Stimulated activated effector memory CD8-positive, alpha-beta T cell treated with anti-CD3 and anti-CD28 coated beads, Interleukin-12 subunit alpha, Interleukin-12 subunit beta, amount 100 ng/mL, for 72 hours (primary cell): ENCODE measurements around the gene TAOK3.
A peak's percentile ranks its signal among the peaks of the same experiment; 100 is the strongest.
"Not testable (repeated sequence)": the region's sequence is repeated elsewhere in the genome, so short reads cannot be mapped to it uniquely, and the experiment has no call there.

ENCODE experiments used
- ATAC-seq: fragments of 150-1000 bp; cut with Tn5 transposase; 2 replicates; pipeline ENCODE4 v1.10.0; 2021
- DNase-seq, 2 donors: peaks; one replicate each; pipeline ENCODE4 v3.0.0; 2021 to 2022; ENCODE audit warnings: low spot score in 2 of 2
- H3K27ac Mint-ChIP-seq: one replicate; pipeline ENCODE4 v1.8.0; 2022; ENCODE audit warnings: mild to moderate bottlenecking, mixed read lengths
- H3K36me3 Mint-ChIP-seq: one replicate; pipeline ENCODE4 v1.8.0; 2022; ENCODE audit warnings: mild to moderate bottlenecking, mixed read lengths
- H3K4me1 Mint-ChIP-seq: one replicate; pipeline ENCODE4 v1.8.0; 2022; ENCODE audit warnings: mixed read lengths
- H3K4me3 Mint-ChIP-seq: one replicate; pipeline ENCODE4 v1.8.0; 2022; ENCODE audit warnings: mild to moderate bottlenecking, mixed read lengths
- H3K9me3 Mint-ChIP-seq: one replicate; pipeline ENCODE4 v1.8.0; 2022; ENCODE audit warnings: mixed read lengths

Gene TAOK3

DNA sequence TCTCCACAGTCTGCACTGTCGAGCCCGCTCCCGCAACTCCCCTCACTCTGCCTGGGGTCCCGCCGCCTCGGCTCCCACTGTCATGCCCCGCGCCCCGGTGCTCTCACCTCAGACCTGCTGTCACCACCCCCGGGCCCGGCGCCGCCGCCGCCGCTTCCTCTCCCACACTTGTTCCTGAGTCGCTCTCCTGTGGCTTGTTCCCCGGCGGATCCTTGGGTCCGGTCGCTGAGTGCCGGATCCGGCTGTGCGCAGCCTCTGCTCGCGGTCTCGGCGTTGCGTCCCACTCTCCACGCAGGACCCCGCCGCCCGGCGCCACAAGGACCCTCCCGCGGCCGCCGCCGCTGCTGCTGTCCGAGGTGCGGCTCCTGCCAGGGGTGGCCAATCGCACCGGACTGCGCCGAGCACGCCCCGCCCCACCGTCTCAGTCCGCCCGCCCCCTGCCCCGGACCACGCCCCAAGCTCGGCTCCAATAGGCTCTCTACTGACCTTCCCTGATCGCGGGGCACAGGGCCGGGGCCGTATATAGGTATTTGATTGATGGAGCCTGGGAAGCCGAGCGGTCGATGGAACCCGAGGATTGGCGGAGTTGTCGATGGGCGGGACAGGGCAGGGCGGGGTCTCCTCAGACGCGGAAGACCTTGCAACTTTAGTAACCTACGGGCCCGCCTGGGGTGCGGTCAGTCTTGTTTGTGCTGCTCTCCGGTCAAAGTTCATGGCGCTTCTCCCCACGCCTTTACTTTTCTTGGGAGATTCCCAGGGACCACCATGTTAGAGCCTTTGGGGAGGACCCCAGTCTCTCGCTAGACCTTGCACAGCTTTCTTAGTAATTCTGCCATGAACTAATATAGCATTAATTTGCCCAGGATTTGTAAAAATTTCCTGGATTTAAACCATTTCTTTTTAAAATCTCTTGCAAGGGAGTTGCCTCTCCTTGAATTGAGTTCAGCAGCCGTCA is at the start of gene TAOK3:
Gene TAOK3 (minus strand): TSS at position 367 of the 955 bp plus-strand sequence. CDS start 117,340 bp downstream, outside the sequence.
- ATAC-seq (peak; percentile 90), DNase-seq (peak; percentile 84 to 97)
- H3K4me3 Mint-ChIP-seq = peak within 1 kb of the TSS; percentile 94
- H3K27ac Mint-ChIP-seq = peak within 1 kb of the TSS; percentile 92
- peaks cover 45% of the 10 kb centered on the region for H3K4me1 Mint-ChIP-seq
- H3K9me3 Mint-ChIP-seq = no peaks in the 10 kb centered on the region
- H3K36me3 Mint-ChIP-seq = peaks cover 21% of the 10 kb centered on the region

GRCh38 chr12:118420673-118421072 is 48.0 kb upstream of the TAOK3 start:
- no peak overlapping the region for H3K27ac Mint-ChIP-seq
- no peak for ATAC-seq

DNA sequence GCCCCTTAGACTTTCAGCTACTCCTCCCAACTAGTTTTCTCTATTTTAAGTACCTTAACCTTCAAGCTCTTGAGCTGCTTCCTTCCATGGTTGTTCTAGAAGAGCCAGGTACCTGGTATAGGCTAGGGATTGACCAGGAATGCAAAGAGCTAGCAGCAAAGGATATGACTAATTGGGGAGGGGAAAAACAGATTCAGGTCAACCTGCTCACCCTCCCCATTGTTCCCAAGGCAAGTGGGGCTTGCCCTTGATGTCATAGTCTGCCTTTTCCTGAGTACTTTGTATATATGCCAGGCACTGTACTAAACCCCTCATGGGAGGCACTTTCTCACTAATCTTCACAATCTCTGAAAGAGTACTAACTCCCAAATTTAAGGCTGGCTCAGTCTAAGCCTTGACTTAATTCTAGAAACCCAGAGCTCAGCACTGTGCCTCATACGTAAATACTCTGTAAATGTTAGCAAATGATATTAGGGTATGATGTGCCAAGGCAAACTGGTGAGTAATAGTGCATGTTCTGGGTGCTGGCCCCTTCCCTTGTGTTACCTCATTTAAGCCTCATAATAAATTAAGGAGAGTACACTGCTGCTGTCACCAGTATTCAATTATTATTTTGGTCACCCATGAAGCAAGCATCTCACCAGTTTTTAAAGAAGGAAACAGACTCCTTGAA is 45.8 kb upstream of the TAOK3 start:
- Mint-ChIP-seq H3K4me1 (no peaks in the 10 kb centered on the region), H3K4me3 (no peak overlapping the region), H3K36me3 (peaks cover 42% of the 10 kb centered on the region), H3K27ac (no peak overlapping the region), H3K9me3 (no peaks in the 10 kb centered on the region)
- DNase-seq (no peak), ATAC-seq (no peak)

More at GRCh38 chr12:118420673-118421072, 48.0 kb upstream of the TAOK3 start:
- Mint-ChIP-seq H3K4me1 (peaks cover 8% of the 10 kb centered on the region), H3K4me3 (no peak overlapping the region), H3K9me3 (no peaks in the 10 kb centered on the region), H3K36me3 (peaks cover 20% of the 10 kb centered on the region)
- no peak for DNase-seq

- H3K36me3 Mint-ChIP-seq = peaks cover 47% of the 10 kb centered on the region
These were observed 45.2 kb upstream of the TAOK3 start for GRCh38 chr12:118417942-118418341.

GRCh38 chr12:118409834-118410233 is 37.1 kb upstream of the TAOK3 start:
- H3K4me3 Mint-ChIP-seq = no peak overlapping the region
- peaks cover 90% of the 10 kb centered on the region for H3K36me3 Mint-ChIP-seq
- ATAC-seq = no peak

More at GRCh38 chr12:118417942-118418341, 45.2 kb upstream of the TAOK3 start:
- H3K4me1 Mint-ChIP-seq = no peaks in the 10 kb centered on the region
- H3K4me3 Mint-ChIP-seq = no peak overlapping the region
- no peak for DNase-seq
- ATAC-seq = no peak
- H3K27ac Mint-ChIP-seq = no peak overlapping the region
- H3K9me3 Mint-ChIP-seq = no peaks in the 10 kb centered on the region

GRCh38 chr12:118408241-118408640 is 35.5 kb upstream of the TAOK3 start:
- H3K4me3 Mint-ChIP-seq, H3K27ac Mint-ChIP-seq, H3K4me1 Mint-ChIP-seq, ATAC-seq, DNase-seq, H3K9me3 Mint-ChIP-seq: not testable (repeated sequence)
- peaks cover 90% of the 10 kb centered on the region for H3K36me3 Mint-ChIP-seq

More at GRCh38 chr12:118409834-118410233, 37.1 kb upstream of the TAOK3 start:
- DNase-seq = no peak
- no peaks in the 10 kb centered on the region for H3K4me1 Mint-ChIP-seq
- no peaks in the 10 kb centered on the region for H3K9me3 Mint-ChIP-seq
- no peak overlapping the region for H3K27ac Mint-ChIP-seq

GRCh38 chr12:118404876-118405521 is 32.3 kb upstream of the TAOK3 start:
- H3K4me3 Mint-ChIP-seq = no peak overlapping the region
- DNase-seq (peak; percentile 13 to 66), ATAC-seq (peak; percentile 55)
- H3K9me3 Mint-ChIP-seq = no peaks in the 10 kb centered on the region
- H3K27ac Mint-ChIP-seq = no peak overlapping the region
- H3K4me1 Mint-ChIP-seq = no peaks in the 10 kb centered on the region
- peaks cover 94% of the 10 kb centered on the region for H3K36me3 Mint-ChIP-seq

DNA sequence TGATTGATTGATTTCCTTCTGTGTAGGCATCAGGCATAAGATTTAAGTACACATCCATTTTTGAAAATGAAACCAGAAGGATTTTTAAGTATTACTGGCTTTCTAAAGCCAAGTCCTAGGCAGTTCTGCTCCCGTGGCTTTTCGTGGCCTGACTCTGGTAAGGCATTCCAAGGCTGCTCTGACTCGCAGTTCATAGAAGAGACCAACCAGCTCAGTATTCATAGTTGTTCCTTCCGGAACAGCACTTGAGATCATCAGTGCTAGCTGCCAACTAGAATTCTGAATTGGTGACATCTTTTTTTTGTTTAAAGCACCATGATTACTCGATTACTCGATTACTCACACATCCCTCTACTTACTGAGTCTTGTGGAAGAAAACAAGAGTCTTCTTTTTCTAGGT is 29.5 kb upstream of the TAOK3 start:
- H3K36me3 Mint-ChIP-seq = peaks cover 98% of the 10 kb centered on the region
- no peak for DNase-seq
- ATAC-seq = no peak
- no peak overlapping the region for H3K27ac Mint-ChIP-seq
- H3K4me3 Mint-ChIP-seq = no peak overlapping the region
- peaks cover 9% of the 10 kb centered on the region for H3K4me1 Mint-ChIP-seq
- no peaks in the 10 kb centered on the region for H3K9me3 Mint-ChIP-seq

DNA sequence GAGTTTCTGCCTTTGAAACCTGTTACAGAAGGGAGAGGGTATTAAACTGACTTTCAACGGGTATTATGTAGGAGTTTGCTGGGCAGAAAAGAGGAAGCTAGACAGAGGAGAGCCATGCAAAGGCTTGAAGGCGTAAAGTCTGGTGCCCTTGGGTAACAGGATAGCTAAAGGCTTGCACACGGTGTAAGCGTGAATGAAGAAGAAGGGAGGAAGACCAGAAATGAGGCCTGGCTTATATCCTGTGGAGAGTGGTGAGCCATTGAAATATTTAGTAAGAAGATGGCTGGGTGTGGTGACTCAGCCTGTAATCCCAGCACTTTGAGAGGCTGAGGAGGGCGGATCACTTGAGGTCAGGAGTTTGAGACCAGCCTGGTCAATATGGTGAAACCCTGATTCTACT is 26.2 kb upstream of the TAOK3 start:
- Mint-ChIP-seq H3K4me3 (no peak overlapping the region), H3K36me3 (peaks cover 93% of the 10 kb centered on the region), H3K4me1 (peaks cover 9% of the 10 kb centered on the region), H3K9me3 (no peaks in the 10 kb centered on the region), H3K27ac (peak overlapping the region; percentile 66)
- DNase-seq = no peak
- no peak for ATAC-seq

DNA sequence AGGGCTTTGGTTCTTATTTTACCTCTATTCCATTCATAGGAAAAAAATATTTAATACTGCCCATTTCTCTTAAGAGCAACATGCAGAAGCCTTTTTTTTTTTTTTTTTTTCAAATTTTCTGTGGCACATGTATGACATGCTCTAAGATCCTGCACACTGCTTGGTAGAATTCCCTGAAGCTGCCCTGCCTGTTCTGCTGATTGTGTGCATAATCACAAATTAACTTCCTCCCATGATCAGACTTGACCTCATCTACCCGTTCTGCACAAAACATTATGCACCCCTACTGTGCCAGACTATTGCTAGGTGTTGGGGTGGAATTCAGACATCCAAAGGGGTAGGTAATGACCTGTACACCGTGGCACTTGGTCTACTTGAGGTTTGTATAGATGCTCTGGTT is 25.8 kb upstream of the TAOK3 start:
- H3K27ac Mint-ChIP-seq = peak overlapping the region; percentile 66

GRCh38 chr12:118397708-118398440 is 25.2 kb upstream of the TAOK3 start:
- Mint-ChIP-seq H3K9me3 (no peaks in the 10 kb centered on the region), H3K27ac (no peak overlapping the region), H3K4me1 (peaks cover 9% of the 10 kb centered on the region), H3K4me3 (no peak overlapping the region), H3K36me3 (peaks cover 93% of the 10 kb centered on the region)
- no peak for ATAC-seq
- DNase-seq = no peak

More for the DNA sequence above, 25.8 kb upstream of the TAOK3 start:
- H3K4me3 Mint-ChIP-seq = no peak overlapping the region
- H3K36me3 Mint-ChIP-seq = peaks cover 93% of the 10 kb centered on the region
- no peak for DNase-seq
- no peaks in the 10 kb centered on the region for H3K9me3 Mint-ChIP-seq
- peaks cover 9% of the 10 kb centered on the region for H3K4me1 Mint-ChIP-seq
- ATAC-seq = no peak

DNA sequence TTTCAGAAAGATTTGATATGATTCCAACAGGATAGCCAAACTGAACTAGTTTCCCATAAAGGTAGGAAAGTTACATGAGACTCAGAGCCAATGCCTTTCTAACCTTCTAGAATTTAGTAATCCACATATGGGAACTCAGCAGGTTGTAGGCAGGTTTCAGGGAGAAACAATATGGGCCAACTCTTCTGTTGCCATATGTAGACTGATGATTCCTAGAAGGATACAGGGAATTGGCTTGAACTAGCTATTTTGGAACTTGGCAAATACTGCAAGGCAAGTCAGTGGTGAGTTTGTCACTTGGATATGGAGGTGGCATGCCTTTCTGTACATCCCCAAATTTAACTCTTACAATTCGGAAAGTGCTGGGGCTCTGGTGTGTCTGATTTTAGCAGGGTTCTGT is 19.1 kb upstream of the TAOK3 start:
- H3K4me1 Mint-ChIP-seq = no peaks in the 10 kb centered on the region
- H3K4me3 Mint-ChIP-seq = no peak overlapping the region
- no peaks in the 10 kb centered on the region for H3K9me3 Mint-ChIP-seq
- peaks cover 89% of the 10 kb centered on the region for H3K36me3 Mint-ChIP-seq
- no peak for DNase-seq
- no peak overlapping the region for H3K27ac Mint-ChIP-seq
- no peak for ATAC-seq

GRCh38 chr12:118391424-118391823 is 18.7 kb upstream of the TAOK3 start:
- peaks cover 89% of the 10 kb centered on the region for H3K36me3 Mint-ChIP-seq
- H3K9me3 Mint-ChIP-seq = no peaks in the 10 kb centered on the region
- no peak for ATAC-seq
- no peak for DNase-seq
- no peak overlapping the region for H3K4me3 Mint-ChIP-seq
- no peaks in the 10 kb centered on the region for H3K4me1 Mint-ChIP-seq
- H3K27ac Mint-ChIP-seq = no peak overlapping the region

DNA sequence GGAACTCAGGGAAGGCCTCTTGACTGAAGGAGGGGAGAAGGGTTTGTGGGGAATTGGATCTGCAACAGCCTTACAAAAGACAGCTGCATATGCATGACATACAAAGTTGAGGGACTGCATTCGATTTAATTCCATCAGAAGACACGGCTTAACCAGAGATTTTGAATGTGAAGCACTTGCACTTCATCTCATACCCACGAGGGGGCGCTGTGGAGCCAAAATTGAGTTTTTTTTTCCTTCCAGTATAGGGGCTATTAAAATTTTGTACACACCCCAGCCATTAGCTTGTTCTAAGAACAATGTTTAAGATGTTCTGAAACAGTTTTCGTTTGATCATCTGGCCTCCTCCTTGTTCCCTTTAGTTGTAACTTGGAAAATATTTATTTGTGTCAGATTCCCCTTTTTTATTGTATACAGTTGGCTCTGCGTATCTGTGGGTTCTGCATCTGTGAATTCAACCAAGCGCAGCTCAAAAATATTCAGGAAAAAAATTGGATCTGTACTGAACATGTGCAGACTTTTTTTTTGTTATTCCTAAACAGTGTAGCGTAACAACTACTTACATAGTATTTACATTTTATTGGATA is 5.3 kb upstream of the TAOK3 start:
- peak overlapping the region; percentile 100 for H3K27ac Mint-ChIP-seq
- DNase-seq (peak; percentile 74 to 94), ATAC-seq (no peak)
- H3K9me3 Mint-ChIP-seq = no peaks in the 10 kb centered on the region
- H3K36me3 Mint-ChIP-seq = peaks cover 69% of the 10 kb centered on the region
- peaks cover 23% of the 10 kb centered on the region for H3K4me1 Mint-ChIP-seq
- H3K4me3 Mint-ChIP-seq = peak overlapping the region; percentile 94
